Smooth muscle cell (in vitro differentiated cells): ENCODE measurements around the gene SLIRP. TPM values are rescaled to one million over a fixed set of nuclear protein-coding genes. Genes with fewer than 3 reads are reported as not detected.

Experiments used
- DNase-seq: peaks from one replicate; lab custom pipeline; 2025; ENCODE audit not compliant: unreplicated experiment; lab: John Stamatoyannopoulos, UW
- H2AFZ ChIP-seq: fragments of 200-600 bp; sonication (generic); 2 replicates; pipeline ENCODE4 v1.6.0; 2016; ENCODE audit warnings: antibody characterized with exemption, low read depth, mild to moderate bottlenecking
- H3F3A ChIP-seq: fragments of 200-600 bp; sonication (generic); 2 replicates; pipeline ENCODE4 v1.6.0; 2017; ENCODE audit warnings: antibody characterized with exemption, low read depth
- H3K27ac ChIP-seq: fragments of 200-600 bp; sonication (generic); 2 replicates; pipeline ENCODE4 v1.5.1; 2016; ENCODE audit warnings: low read depth, mild to moderate bottlenecking
- H3K27me3 ChIP-seq: fragments of 200-600 bp; sonication (generic); 2 replicates; pipeline ENCODE4 v1.6.1; 2016; ENCODE audit warnings: low read depth, mild to moderate bottlenecking
- H3K36me3 ChIP-seq: fragments of 200-600 bp; sonication (generic); 2 replicates; pipeline ENCODE4 v1.5.1; 2016; ENCODE audit warnings: low read depth
- H3K4me1 ChIP-seq: fragments of 200-600 bp; sonication (generic); 2 replicates; pipeline ENCODE4 v1.5.1; 2016; ENCODE audit warnings: low read depth
- H3K4me2 ChIP-seq: fragments of 200-600 bp; sonication (generic); 2 replicates; pipeline ENCODE4 v1.6.0; 2016; ENCODE audit warnings: mild to moderate bottlenecking
- H3K4me3 ChIP-seq: fragments of 200-600 bp; sonication (generic); 2 replicates; pipeline ENCODE4 v1.5.1; 2016; ENCODE audit warnings: mild to moderate bottlenecking
- H3K79me2 ChIP-seq: fragments of 200-600 bp; sonication (generic); 2 replicates; pipeline ENCODE4 v1.6.0; 2016; ENCODE audit warnings: low read depth, mild to moderate bottlenecking
- H3K9ac ChIP-seq: fragments of 200-600 bp; sonication (generic); 2 replicates; pipeline ENCODE4 v1.6.0; 2016; ENCODE audit warnings: low read depth
- H3K9me3 ChIP-seq: fragments of 200-600 bp; sonication (generic); replicated peaks from 2 replicates; pipeline ENCODE4 v1.5.1; 2016; ENCODE audit warnings: low read depth
- H4K20me1 ChIP-seq: fragments of 200-600 bp; sonication (generic); 2 replicates; pipeline ENCODE4 v1.6.0; 2016; ENCODE audit warnings: low read depth
- WGBS: methylation state at CpG from one replicate; pipeline ENCODE4 v1.1.7; 2016; ENCODE audit warnings: low lambda C conversion rate; 5-methylcytosine and 5-hydroxymethylcytosine counted together
- polyA plus RNA-seq: library from polyadenylated mRNA; unstranded; fragments of >200 nt; fragmentation: Nextera tagmentation; extraction: Ambion mirVana; gene quantifications from 2 replicates; pipeline ENCODE4 v1.2.1, GENCODE V29; 2016
- total RNA-seq: library from RNA; depleted of rRNA; stranded (reverse); fragments of >200 nt; gene quantifications from 2 replicates; pipeline ENCODE4 v1.2.3, GENCODE V29; 2014
- TF ChIP-seq, protein P1 (sequence below): fragments of 200-600 bp; sonication (generic); IDR thresholded peaks from 2 replicates; pipeline ENCODE4 v1.5.1; 2017; ENCODE audit warnings: borderline replicate concordance, mild to moderate bottlenecking, antibody characterized with exemption; ENCODE audit not compliant: insufficient read depth, poor library complexity, severe bottlenecking

The SLIRP gene
- total and polyA plus RNA-seq, 2 experiments from 2014 or later, result 577 to 735 TPM

DNA sequence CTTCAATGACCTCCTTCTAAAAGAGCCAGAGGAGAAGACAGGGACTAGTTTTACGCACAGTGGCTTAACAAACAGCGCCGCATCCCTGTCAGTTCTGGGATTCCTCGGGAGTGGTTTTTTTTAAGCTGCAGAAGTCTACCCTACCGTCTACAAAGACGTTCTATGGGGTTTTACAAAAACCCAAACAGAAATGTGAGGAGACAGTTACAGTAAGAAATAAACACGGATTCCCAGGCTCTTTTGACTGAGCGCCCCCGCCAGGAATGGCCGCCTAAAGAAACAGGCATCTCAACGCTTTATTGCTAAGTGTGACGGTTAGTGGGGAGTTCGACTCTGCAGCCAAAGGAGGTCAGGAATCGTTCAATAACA, 564 bp upstream of the SLIRP start:
- 1% methylated on average over 14 of the region's 14 CpGs for WGBS
- TF ChIP-seq, protein P1, sequence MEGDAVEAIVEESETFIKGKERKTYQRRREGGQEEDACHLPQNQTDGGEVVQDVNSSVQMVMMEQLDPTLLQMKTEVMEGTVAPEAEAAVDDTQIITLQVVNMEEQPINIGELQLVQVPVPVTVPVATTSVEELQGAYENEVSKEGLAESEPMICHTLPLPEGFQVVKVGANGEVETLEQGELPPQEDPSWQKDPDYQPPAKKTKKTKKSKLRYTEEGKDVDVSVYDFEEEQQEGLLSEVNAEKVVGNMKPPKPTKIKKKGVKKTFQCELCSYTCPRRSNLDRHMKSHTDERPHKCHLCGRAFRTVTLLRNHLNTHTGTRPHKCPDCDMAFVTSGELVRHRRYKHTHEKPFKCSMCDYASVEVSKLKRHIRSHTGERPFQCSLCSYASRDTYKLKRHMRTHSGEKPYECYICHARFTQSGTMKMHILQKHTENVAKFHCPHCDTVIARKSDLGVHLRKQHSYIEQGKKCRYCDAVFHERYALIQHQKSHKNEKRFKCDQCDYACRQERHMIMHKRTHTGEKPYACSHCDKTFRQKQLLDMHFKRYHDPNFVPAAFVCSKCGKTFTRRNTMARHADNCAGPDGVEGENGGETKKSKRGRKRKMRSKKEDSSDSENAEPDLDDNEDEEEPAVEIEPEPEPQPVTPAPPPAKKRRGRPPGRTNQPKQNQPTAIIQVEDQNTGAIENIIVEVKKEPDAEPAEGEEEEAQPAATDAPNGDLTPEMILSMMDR, result peak; percentile 17
- no peak for DNase-seq

DNA sequence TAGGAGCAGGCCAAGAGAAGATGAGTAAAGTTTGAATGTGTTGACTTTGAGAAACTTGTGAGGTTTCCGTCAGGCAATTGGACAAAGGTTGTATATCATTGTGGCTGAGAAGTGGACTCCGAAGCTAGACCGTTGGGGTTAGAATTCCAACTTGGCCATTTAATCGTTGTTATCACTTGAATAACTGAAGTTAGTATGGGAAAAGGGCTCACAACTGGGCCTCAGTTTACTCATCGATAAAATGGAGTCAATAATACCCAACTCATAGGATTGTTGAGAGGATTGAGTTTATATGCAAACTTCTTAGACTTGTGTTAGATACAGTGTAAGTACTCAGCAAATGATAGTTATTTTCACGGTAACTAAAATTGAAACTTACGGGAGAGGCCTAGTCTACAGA, 846 bp downstream of the SLIRP start:
- no peaks in the 10 kb centered on the region for H3K36me3 ChIP-seq
- H2AFZ ChIP-seq, result peak overlapping the region; percentile 88
- H3K9ac ChIP-seq, result peak overlapping the region; percentile 68
- H4K20me1 ChIP-seq, result peaks cover 9% of the 10 kb centered on the region
- peaks cover 25% of the 10 kb centered on the region for H3K4me1 ChIP-seq
- H3F3A ChIP-seq, result peaks cover 6% of the 10 kb centered on the region
- WGBS, result 16% methylated on average over 7 of the region's 7 CpGs
- H3K79me2 ChIP-seq, result peaks cover 72% of the 10 kb centered on the region
- no peaks in the 10 kb centered on the region for H3K27me3 ChIP-seq
- H3K4me2 ChIP-seq, result peak overlapping the region; percentile 99
- H3K4me3 ChIP-seq, result peak overlapping the region; percentile 86
- H3K9me3 ChIP-seq, result no peaks in the 10 kb centered on the region
- H3K27ac ChIP-seq, result peak overlapping the region; percentile 4
- no peak for DNase-seq
- TF ChIP-seq, protein P1, result no peak

More for the DNA sequence above, 564 bp upstream of the SLIRP start:
- Histone ChIP-seq H3K79me2 (peaks cover 68% of the 10 kb centered on the region), H4K20me1 (peaks cover 9% of the 10 kb centered on the region), H3K9ac (peak overlapping the region; percentile 68), H3K27me3 (no peaks in the 10 kb centered on the region), H3K4me1 (peaks cover 25% of the 10 kb centered on the region), H3K4me2 (peak overlapping the region; percentile 99), H3F3A (no peaks in the 10 kb centered on the region), H3K27ac (peak overlapping the region; percentile 46), H3K9me3 (no peaks in the 10 kb centered on the region), H3K36me3 (no peaks in the 10 kb centered on the region), H2AFZ (peak overlapping the region; percentile 88), H3K4me3 (peak overlapping the region; percentile 86)

DNA sequence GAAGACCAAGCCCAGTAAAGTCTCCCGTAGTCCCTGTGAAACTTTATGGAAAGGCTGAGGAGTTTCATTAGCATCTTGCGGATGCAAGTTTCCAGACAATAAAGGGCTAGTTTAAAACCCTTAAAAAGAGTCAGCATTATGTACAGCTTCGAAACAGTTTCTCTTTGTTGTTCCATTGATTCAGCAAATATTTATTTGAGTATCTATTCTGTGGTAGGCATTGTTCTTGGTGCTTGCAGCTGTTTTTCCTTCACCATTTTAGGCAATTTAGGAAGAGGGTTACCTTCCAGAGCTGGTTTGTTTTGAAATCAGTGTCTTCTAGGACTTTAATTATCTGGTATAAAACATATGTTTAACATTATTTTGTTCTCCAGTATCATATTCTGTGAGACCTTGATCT, 1.5 kb downstream of the SLIRP start:
- H3K4me3 ChIP-seq, result peak overlapping the region; percentile 86
- H3F3A ChIP-seq, result peaks cover 6% of the 10 kb centered on the region
- peak overlapping the region; percentile 68 for H3K9ac ChIP-seq
- H4K20me1 ChIP-seq, result peaks cover 9% of the 10 kb centered on the region
- H3K27ac ChIP-seq, result no peak overlapping the region
- H2AFZ ChIP-seq, result no peak overlapping the region
- peaks cover 25% of the 10 kb centered on the region for H3K4me1 ChIP-seq
- no peak for DNase-seq
- no peaks in the 10 kb centered on the region for H3K9me3 ChIP-seq
- TF ChIP-seq, protein P1, result no peak
- H3K4me2 ChIP-seq, result peak overlapping the region; percentile 99
- H3K27me3 ChIP-seq, result no peaks in the 10 kb centered on the region
- peaks cover 70% of the 10 kb centered on the region for H3K79me2 ChIP-seq
- no peaks in the 10 kb centered on the region for H3K36me3 ChIP-seq
- 58% methylated on average over 3 of the region's 3 CpGs for WGBS

DNA sequence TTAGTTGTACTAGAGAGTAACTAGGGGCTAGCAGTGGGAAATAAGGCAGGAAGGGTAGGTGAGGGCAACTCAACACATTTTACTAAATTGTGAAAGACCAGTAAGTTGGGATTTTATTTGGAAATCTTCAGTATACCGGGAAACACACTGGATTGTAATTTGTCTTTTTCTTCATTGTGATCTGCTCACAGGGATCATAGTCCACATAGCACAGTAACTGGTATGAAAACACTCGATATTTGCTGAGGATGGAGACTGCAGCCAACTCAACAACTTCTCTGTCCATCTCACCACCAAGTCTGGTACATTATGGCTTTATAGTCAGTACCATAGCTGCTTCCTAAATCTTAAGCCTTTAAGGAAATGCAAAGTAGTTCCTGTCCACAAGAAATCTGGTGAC, 2.5 kb downstream of the SLIRP start:
- Histone ChIP-seq H3K9me3 (no peaks in the 10 kb centered on the region), H3K4me3 (peak overlapping the region; percentile 22), H3F3A (peaks cover 6% of the 10 kb centered on the region), H3K27me3 (no peaks in the 10 kb centered on the region), H2AFZ (no peak overlapping the region), H3K4me2 (no peak overlapping the region), H3K4me1 (peaks cover 25% of the 10 kb centered on the region), H3K79me2 (peaks cover 66% of the 10 kb centered on the region), H3K9ac (peak overlapping the region; percentile 33), H4K20me1 (peaks cover 18% of the 10 kb centered on the region), H3K36me3 (peaks cover 4% of the 10 kb centered on the region), H3K27ac (no peak overlapping the region)
- TF ChIP-seq, protein P1, result no peak
- 100% methylated on average over 2 of the region's 2 CpGs for WGBS
- DNase-seq, result no peak
